Stimulated activated CD8-positive, alpha-beta memory T cell treated with anti-CD3 and anti-CD28 coated beads, Interleukin-15, amount 100 ng/mL, for 4 hours (primary cell): ENCODE results near the gene BORCS5.
"Not testable (repeated sequence)": the region's sequence is repeated elsewhere in the genome, so short reads cannot be mapped to it uniquely, and the experiment has no call there.

Experiments
- DNase-seq, 2 donors: peaks; one replicate each; pipeline ENCODE4 v3.0.0-alpha.2; 2020; ENCODE audit warnings: low read depth in 2 of 2

Gene BORCS5

DNA sequence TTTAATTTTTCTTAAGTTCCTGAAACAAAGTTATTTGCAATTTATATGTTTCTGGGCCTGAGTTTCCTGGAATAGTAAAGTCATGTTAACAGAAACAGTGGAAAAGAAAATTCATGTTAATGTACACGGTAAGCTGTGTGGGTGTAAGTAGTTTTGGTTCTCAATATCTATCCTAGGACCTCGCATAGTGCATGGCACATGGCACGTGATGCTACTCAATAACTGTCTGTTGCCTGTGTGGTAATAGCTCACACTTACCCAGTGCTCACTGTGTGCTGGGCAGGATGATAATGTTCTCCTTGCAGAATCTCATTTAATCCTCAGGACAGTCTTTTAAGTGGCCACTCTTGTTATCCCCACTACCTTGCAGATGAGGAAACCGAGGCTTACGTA lies 105.0 kb downstream of the BORCS5 start:
- DNase-seq, result no peak

DNA sequence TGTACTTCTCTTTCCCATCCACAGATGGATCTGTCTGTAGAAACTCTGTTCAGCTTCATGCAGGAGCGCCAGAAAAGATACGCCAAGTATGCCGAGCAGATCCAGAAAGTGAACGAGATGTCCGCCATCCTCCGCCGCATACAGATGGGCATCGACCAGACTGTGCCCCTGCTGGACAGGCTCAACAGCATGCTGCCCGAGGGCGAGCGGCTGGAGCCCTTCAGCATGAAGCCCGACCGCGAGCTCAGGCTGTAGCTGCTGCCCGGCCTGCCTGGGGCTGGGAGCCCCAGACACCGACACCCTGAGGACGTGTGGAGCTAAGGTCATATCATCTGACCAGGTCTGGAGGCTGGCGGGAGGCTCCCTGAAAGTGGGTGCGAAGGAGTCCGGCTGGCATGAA lies 108.6 kb downstream of the BORCS5 start:
- no peak for DNase-seq

DNA sequence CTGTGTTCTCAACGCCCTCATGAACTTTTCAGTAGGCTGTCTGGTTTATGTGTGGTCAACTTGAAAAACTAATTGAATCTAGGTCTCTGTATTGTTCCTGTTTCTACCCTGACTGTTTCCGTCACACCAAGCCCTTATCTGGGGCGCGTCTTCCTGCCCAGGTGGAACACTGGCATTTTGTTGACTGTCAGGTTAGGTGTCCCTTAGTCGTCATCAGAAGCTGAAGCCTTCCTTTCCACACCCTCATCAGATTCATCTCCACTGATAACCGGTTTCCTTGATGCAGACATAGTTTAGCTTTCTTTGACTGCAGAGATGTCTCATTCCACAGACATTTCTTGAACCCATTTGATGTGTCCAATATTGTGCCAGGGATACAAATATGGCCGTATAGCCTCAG lies 109.3 kb downstream of the BORCS5 start:
- no peak for DNase-seq

DNA sequence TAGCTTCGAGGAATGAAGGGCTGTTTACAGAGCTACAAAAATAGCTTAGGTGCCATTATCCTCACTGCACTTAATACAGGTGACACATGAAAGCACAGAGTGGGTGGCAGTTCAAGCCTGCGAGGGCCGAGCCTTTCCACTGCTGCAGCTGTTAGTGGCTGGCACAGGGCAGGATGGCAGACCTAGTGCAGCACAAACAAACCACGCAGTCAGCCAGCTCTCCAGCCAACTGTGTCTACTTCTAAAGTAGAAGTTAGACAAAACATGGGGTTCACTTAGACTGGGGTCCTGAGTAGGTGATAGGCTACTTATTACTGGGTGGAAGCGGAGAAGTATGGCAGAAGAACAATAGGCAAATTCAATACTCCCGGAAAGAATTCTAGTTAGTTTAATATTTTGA lies 110.4 kb downstream of the BORCS5 start:
- peak in 1 of 2 donors; percentile 27 for DNase-seq

DNA sequence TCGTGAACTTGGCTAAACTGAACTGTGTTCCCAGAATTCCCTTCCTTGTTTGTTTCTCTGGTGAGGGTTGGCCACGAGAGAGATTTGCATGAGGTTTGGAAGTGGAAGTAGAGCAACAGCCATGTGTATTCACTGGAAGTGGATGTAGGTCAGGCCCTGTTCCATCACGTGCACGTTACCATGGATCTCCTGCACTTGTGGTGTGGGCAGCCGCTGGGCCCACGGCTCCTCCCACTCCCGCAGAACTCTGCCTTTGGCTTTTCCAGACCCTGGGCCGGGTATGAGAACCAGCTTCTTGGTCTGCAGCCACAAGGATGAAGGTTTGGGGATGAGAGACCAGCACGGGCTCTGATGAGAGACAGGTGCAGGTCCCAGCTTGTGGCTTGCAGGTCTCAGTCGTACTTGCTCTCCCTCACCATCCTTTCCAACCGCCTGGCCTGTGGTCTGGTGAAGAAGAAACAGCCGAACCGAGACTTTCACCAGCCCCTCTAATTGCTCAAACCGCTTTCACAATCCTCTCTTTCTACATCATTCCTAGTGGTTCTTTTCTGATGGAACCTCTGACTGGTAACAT lies 110.9 kb downstream of the BORCS5 start:
- no peak for DNase-seq

DNA sequence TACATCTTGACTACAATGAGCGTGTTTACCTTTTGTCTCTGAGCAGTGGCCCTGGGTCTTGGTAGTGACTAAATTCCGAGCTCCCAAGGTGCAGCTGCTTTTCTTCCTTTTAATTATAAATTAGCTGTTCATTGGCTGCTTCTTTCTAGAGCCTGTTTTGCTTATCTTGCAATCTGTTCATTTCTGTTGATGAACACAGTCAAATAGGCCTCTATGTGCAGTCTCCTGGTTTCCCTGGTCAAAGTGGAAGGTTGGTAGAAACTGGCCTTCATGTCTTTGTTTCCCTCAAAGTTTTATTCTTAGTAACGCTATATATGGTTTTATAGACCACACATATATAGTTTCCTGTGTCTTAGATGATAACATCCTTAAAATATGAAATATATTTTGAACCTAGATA lies 111.7 kb downstream of the BORCS5 start:
- DNase-seq, result no peak

DNA sequence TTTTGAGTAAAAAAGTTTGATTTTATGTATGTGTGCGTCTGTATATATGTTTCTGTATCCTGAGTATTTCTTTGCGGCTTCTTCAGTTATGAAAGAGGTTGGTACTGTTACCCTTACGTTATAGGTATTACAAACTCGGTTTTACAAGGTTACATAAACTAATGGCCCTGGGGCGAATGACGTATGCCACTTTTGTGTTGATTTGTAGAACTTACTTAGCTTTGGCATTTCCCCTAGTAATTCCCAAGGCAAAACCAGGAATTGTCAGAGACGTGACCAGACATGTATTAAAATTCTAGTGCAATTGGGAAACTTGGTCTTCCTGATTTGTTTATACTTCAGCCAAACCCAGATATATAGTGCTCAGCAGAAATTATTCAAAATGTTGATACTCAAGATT lies 112.5 kb downstream of the BORCS5 start:
- no peak for DNase-seq

DNA sequence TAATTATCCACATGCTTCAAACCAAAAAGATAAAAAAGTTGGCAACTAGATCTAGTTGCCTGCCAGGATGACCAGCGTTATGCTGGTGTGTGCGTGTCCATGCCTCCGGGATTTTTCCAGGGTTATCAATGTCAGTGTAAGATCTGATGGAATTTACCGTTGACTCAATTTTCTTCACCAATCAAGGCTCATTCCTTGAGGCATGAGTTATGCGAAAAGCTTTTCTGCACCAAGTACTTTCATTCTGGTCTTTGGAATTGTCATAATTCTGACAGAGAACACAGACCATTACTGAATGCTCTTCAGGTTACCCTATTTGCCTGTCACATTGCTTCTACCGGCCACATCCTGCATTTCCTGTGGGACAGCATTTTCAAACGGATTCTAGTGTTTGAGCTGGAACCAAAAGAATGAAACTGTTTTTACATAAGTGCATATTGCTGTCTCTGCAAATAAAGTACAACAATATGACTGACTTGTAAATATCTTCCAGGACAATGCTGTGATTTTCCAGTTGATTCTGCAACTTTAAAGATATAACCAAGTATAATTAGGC lies 114.0 kb downstream of the BORCS5 start:
- no peak for DNase-seq

DNA sequence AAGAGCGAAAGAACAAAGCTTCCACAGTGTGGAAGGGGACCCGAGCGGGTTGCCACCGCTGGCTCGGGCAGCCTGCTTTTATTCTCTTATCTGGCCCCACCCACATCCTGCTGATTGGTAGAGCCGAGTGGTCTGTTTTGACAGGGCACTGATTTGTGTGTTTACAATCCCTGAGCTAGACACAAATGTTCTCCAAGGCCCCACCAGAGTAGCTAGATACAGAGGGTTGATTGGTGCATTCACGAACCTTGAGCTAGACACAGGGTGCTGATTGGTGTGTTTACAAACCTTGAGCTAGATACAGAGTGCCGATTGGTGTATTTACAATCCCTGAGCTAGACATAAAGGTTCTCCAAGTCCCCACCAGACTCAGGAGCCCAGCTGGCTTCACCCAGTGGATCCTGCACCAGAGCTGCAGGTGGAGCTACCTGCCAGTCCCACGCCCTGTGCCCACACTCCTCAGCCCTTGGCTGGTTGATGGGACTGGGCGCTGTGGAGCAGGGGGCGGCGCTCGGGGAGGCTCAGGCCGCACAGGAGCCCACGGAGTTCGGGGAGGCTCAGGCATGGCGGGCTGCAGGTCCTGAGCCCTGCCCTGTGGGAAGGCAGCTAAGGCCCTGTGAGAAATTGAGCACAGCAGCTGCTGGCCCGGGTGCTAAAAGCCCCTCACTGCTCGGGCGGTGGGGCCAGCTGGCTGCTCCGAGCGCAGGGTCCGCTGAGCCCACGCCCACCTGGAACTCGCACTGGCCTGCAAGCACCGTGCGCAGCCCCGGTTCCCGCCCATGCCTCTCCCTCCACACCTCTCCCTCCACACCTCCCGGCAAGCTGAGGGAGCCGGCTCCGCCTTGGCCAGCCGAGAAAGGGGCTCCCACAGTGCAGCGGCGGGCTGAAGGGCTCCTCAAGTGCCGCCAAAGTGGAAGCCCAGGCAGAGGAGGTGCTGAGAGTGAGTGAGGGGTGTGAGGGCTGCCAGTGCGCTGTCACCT lies 115.4 kb downstream of the BORCS5 start:
- not testable (repeated sequence) for DNase-seq

DNA sequence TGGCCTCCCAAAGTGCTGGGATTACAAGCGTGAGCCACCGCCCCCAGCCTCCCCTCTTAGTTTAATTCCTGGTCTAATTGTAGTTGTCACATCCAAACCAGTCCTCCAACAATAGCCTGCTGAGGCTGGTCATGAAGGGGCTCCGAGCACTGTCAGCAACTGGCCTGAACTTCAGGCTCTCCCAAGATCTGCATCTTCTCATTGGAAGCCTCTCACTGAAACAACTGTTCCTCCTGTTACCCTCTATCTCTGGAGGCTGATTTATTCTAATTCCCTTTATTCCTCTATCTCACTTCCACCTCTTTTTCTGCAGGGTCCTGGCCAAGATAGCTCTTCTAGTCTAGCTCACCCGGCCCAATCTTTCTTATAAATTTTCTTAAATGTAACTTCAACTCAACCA lies 116.3 kb downstream of the BORCS5 start:
- no peak for DNase-seq

DNA sequence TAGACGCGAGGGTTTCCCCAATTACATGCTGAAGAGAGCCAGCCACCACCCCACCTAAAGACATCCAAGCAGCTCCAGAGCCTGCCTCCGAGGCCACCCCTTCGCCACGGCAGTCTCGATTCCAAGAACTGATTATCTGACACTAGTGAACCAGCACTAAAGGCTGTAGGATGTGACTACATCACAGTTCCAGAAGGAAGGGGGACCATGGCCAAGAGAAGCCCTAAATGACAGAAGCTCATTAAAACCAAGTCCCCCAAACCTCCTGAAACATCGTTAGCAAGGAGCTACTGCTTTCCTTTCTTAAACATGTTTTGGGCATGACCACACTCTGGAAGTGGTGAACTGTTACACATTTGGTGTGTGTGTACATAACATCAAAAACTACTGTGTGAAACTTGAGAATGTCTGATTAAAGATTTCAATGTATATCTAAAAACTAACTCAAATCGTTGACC lies 117.6 kb downstream of the BORCS5 start:
- DNase-seq, result no peak

DNA sequence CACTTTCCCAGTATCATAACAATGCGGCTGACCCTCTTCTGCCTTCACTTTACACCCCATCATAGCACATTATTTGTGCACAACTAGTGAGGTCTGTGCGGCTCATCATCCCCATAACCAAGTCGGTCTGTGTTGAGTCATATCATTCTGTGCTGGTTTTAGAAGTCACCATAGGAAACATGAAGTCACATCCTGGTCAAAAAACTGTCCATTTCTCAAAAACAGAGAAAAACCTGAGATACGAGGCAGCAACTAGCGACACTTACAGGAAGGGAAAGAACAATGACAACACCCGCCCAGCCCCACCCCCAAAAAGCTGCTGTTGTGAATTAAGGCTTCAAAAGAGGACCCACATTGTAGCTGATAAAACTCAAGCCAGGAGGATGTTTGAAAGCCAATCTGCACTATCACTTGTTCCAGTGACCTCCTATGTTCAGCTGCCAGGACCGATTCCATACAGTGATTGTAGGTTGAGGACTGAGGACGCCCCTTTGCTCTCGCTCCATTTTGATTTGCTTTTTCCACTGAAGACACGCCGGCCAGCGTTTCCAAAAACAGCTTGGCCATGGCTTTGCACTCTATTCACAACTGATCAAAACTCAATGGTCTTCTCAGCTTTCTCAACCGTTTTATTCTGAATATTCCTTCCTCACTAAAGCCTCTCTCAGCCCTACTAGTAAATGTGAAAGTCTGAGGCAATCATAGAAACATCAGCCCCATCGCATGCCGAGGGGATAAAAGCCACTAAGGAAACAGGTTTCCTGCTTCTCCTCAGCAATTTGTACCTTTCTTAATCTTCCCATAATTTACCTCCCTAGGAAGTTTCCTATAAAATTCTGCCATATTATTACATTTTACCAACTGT lies 118.3 kb downstream of the BORCS5 start:
- DNase-seq, result no peak

DNA sequence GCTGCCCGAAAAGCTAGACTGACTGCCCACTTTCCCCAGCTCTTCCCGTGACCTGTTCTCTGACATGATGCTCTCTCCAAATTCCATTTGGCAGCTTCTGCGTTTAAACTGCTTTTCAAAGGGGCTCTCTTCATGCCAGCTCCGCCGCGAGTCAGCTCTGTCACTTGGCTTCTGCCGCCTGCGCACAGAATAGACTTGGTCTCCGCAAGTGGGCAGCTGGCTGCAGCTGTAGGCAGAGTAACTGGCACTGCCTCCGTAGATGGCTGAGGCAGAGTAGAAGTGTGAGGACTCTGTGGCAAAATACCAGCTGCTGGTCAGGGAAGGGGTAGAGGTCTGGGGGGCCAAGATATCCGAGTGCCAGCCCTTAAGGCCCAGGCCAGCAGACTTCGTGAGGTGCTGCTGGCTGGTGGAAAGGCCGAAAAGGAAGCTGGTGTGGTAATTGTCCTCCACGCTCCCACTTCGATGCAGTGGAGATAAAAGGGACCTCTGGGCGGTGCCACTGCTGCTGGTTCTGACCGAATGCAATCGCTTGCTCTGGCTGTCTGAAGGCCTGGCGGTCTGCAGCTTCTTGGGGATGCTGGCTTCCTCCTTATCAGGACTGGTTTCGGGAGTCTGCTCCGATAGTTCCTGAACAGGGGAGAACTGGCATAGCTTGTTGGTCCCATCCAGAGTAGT lies 120.1 kb downstream of the BORCS5 start:
- DNase-seq, result no peak

DNA sequence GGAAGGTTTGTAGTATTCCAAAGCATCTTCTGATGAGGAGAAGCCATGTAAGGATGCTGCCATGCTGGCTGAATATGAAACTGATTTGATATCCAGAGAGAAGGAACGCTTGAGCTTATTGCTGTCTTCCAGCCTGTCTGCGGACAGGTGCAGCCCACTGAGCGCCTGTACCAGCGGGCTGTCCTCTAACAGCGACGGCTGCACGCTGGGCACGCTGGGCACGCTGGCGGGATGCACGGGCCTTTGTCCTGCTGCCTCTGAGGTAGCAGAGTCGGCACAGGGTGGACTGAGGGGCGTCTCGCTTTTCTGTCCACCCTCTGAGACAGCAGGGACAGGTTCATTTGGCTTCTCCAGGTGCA lies 120.6 kb downstream of the BORCS5 start:
- no peak for DNase-seq

DNA sequence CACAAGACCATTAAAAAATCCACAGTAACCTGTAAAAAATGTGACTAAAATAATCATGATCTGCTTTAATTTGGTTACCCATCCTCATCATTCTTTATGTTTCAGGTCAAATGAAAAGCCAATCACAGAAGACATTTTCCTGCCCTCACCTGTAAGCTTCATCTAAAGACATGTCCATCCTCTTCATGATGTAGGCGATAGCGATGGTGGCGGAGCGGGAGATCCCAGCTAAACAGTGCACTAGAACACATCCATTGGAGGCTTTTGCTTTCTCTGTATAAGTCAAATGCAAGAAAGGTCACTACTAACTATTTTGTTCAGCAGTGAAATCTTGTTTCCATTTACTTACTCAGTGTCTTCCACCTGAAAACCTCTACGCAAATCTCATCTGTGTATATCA lies 123.2 kb downstream of the BORCS5 start:
- DNase-seq, result no peak

DNA sequence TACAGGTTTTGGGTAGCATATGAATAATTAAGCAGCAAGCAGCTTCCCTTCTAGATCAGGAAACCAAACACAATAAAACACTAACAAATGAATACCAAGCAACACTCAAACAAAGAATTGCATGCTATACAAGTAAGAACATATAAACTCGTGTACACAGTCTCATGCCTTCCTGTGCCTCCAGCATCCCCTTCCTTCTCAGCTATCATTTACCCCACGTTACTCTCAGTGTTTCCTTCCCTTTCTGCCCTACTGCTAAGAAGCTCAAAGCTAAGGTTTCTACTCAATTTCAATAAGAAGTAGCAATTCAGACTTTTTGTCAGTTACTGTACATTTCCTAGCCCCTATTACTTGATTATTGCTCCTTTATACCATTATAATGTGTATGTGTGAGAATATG lies 124.8 kb downstream of the BORCS5 start:
- DNase-seq, result no peak

DNA sequence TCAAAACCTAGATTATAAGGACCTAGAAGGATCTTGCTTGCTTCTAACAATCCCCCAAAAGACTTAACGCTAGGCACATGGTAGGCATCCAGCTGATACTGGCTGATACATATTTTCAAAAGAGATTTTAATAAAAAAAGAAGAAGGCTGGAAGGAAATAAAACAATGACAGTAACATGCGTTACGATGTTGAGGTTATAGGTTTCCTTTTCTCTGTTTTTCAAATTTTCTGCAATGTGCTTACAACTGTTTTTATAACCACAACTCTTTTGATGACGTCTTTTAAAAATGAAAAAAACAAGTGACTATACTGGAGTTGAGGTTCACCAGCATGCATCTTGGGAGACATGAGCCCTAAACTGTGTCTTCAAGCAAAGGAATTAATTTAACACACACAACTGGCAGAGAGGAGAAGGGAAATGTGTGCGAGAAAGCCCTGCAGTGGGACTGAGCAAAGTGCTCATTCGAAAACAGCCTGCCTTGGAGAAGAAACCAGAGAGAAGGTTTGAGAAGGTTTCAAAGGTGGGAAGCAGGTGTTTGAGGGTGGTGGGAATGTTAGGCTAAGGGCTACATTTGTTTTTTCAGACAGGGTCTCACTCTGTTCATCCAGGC lies 125.4 kb downstream of the BORCS5 start:
- DNase-seq, result no peak

DNA sequence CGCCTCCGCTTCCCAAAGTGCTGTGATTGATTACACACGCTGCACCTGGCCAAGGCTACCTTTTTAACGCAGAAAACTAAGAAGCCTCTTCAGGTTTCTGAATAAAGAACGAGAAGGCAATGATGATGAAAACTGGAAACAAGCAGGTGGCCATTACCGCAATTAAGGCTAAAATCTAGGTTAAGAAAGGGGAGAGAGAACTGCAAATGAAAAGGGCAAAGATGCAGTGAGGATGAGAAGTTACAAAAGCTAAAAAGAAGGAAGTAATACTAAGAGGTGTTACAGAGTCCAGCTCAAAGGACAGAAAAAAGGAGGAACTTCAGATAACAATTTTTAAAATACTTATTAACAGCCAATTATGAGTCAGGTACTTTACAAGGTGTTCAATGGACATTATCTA lies 126.1 kb downstream of the BORCS5 start:
- no peak for DNase-seq

DNA sequence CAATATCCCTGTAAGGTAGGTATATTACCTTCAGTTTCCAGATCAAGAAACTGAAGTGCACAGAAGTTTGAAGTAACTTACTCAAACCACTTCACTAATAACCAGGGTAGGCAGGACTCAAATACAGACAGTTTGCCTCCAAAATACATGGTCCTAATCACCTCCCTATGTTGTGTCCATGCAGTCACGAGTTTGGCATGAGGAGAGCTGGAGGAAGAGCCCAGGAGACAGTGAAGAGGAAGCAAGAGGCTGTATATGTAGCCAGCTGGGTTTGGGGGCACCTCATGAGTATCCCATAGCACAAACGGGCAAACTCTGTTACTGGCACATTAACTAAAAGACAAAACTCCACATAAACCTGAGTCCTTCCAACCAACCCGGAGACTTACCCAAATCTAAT lies 126.6 kb downstream of the BORCS5 start:
- DNase-seq, result no peak

DNA sequence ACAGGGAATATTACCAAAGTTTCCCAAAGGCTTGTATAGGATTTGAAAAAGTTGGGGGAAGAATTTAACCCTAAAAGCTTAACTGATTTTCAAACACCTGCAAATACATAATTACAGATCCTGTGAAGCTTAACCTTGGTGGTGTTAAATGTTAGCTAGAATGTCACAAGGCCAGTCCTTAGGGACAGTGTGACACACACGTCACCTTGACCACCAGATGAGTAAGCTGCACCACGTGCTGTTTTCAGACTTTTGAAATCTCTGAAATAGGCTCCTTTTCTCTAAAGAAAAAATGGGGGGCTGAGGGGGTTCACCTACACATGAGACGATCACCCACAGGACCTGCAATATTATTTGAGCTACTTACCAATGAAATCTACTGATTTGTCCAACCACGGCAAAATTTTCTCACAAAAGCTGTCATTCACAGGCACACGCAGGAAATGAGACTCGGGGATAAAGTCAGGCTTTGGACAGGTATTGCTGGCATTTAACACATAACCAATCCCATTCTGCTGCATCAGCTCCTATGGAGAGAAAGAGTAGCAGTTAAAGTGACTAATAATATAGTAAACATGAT lies 129.9 kb downstream of the BORCS5 start:
- DNase-seq, result no peak

DNA sequence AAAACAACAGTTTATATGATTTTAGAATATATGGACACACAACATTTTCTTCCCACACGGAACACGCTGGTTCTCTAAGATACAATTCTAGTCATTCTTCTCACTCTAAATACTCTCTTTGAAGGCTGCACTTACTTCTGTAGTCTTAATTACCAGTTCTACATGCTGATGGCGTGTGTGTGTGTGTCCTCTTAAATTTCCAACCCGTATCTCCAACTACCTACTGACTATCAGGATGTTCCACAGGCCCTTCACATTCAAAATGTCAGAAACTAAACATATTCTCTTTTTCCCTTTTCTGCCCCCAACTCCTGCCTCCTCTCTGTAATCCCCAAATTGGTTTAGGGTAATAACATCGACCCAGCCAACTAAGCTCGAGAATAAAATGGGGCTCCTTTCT lies 130.6 kb downstream of the BORCS5 start:
- no peak for DNase-seq
